ENCODE data around the gene SPINT4. TPM values are rescaled to one million over a fixed set of nuclear protein-coding genes. Genes with fewer than 3 reads are reported as not detected.
A peak's percentile ranks its signal among the peaks of the same experiment; 100 is the strongest.

The SPINT4 gene
- total RNA-seq, 2 experiments from 2014 or later = not detected

DNA sequence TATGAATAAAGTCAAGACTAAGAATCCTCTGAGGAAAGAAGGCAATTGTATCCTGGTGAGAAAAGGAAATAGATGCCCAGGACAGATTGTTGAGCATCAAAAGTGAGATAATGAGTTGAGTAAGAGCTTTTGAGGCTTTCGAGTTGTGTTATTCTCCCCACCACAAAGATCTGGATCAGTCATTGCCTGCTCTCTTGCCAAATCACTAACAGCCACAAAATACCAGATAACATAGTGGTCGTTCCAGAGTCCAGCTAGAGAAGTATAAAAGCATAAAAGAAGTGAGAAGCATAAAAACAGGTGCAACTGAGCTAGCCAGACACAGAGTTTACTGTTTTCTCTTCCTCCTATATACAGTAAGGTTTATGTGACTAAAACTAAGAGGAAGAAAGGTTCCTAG lies 4.9 kb downstream of the SPINT4 start:
- ATAC-seq (no peak), DNase-seq (peak; percentile 3)
- TF ChIP-seq, protein P1, sequence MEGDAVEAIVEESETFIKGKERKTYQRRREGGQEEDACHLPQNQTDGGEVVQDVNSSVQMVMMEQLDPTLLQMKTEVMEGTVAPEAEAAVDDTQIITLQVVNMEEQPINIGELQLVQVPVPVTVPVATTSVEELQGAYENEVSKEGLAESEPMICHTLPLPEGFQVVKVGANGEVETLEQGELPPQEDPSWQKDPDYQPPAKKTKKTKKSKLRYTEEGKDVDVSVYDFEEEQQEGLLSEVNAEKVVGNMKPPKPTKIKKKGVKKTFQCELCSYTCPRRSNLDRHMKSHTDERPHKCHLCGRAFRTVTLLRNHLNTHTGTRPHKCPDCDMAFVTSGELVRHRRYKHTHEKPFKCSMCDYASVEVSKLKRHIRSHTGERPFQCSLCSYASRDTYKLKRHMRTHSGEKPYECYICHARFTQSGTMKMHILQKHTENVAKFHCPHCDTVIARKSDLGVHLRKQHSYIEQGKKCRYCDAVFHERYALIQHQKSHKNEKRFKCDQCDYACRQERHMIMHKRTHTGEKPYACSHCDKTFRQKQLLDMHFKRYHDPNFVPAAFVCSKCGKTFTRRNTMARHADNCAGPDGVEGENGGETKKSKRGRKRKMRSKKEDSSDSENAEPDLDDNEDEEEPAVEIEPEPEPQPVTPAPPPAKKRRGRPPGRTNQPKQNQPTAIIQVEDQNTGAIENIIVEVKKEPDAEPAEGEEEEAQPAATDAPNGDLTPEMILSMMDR (IDR thresholded peaks at IDR 0.05) = no peak

GRCh38 chr20:45732199-45732598 lies 10.1 kb downstream of the SPINT4 start:
- H3K4me3 Mint-ChIP-seq = no peak overlapping the region
- peaks cover 5% of the 10 kb centered on the region for H3K36me3 Mint-ChIP-seq (ENCODE audit: low read depth)
- ATAC-seq = no peak
- H3K27ac Mint-ChIP-seq = no peak overlapping the region
- CTCF ChIA-PET = no interaction called here
- POLR2A ChIA-PET = no interaction called here
- H3K9me3 Mint-ChIP-seq = peaks cover 24% of the 10 kb centered on the region
- TF ChIP-seq, protein P1 (IDR thresholded peaks at IDR 0.05) = no peak
- intact Hi-C loops (cut with micrococcal nuclease) = no loop called here
- peaks cover 19% of the 10 kb centered on the region for H3K27me3 Mint-ChIP-seq
- no peaks in the 10 kb centered on the region for H3K4me1 Mint-ChIP-seq (ENCODE audit: low read depth)
- DNase-seq = no peak

More for the DNA sequence above, 4.9 kb downstream of the SPINT4 start:
- peaks cover 3% of the 10 kb centered on the region for H3K36me3 Mint-ChIP-seq (ENCODE audit: low read depth)
- H3K27me3 Mint-ChIP-seq = peaks cover 11% of the 10 kb centered on the region
- intact Hi-C loops (cut with micrococcal nuclease) = no loop called here
- ChIA-PET CTCF (interaction anchor here (2.5 kb wide), 1 partner anchor 43 kb away, joined by 8 read pairs; no protein-coding TSS in a partner anchor), POLR2A (no interaction called here)
- peaks cover 10% of the 10 kb centered on the region for H3K9me3 Mint-ChIP-seq
- no peak overlapping the region for H3K4me3 Mint-ChIP-seq
- H3K27ac Mint-ChIP-seq = no peak overlapping the region
- H3K4me1 Mint-ChIP-seq (ENCODE audit: low read depth) = peaks cover 2% of the 10 kb centered on the region

DNA sequence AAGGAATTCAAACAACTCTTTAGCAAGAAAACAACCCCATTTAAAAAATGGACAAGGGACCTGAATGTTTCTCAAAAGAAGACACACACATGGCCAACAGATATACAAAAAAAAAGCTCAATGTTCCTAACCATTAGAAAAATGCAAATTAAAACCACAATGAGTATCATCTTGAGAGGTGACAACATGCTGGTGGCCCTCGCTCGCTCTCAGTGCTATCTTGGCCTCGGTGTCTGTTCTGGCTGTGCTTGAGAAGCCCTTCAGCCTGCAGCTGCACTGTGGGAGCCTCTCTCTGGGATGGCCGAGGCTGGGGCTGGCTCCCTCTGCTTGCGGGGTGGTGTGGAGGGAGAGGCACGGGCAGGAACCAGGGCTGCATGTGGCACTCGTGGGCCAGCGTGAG lies 13.4 kb downstream of the SPINT4 start:
- H3K27ac Mint-ChIP-seq = no peak overlapping the region
- H3K9me3 Mint-ChIP-seq = peaks cover 24% of the 10 kb centered on the region
- H3K4me1 Mint-ChIP-seq (ENCODE audit: low read depth) = no peaks in the 10 kb centered on the region
- DNase-seq = no peak
- intact Hi-C loops (cut with micrococcal nuclease) = no loop called here
- no peak overlapping the region for H3K4me3 Mint-ChIP-seq
- CTCF ChIA-PET = no interaction called here
- TF ChIP-seq, protein P1 (IDR thresholded peaks at IDR 0.05) = no peak
- H3K36me3 Mint-ChIP-seq (ENCODE audit: low read depth) = peaks cover 5% of the 10 kb centered on the region
- H3K27me3 Mint-ChIP-seq = peaks cover 26% of the 10 kb centered on the region
- POLR2A ChIA-PET = interaction anchor here (0.6 kb wide), 1 partner anchor 226 kb away, joined by 4 read pairs; no protein-coding TSS in a partner anchor
- ATAC-seq = no peak

DNA sequence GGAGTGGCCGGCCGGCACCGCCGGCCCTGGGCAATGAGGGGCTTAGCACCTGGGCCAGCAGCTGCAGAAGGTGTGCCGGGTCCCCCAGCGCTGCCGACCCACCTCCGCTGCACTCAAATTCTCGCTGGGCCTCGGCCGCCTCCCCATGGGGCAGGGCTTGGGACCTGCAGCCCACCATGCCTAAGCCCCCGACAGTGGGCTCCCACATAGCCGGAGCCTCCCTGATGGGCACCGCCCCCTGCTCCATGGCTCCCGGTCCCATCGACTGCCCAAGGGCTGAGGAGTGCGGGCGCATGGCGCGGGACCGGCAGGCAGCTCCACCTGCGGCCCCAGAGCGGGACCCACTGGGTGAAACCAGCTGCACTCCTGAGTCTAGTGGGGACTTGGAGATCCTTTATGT lies 13.8 kb downstream of the SPINT4 start:
- Mint-ChIP-seq H3K27ac (no peak overlapping the region), H3K4me1 (ENCODE audit: low read depth) (no peaks in the 10 kb centered on the region), H3K27me3 (peaks cover 23% of the 10 kb centered on the region), H3K4me3 (no peak overlapping the region), H3K9me3 (peaks cover 22% of the 10 kb centered on the region), H3K36me3 (ENCODE audit: low read depth) (peaks cover 5% of the 10 kb centered on the region)
- intact Hi-C loops (cut with micrococcal nuclease) = no loop called here
- POLR2A ChIA-PET = interaction anchor here (0.6 kb wide), 1 partner anchor 226 kb away, joined by 4 read pairs; no protein-coding TSS in a partner anchor
- CTCF ChIA-PET = no interaction called here
- TF ChIP-seq, protein P1 (IDR thresholded peaks at IDR 0.05) = no peak
- no peak for DNase-seq
- no peak for ATAC-seq

DNA sequence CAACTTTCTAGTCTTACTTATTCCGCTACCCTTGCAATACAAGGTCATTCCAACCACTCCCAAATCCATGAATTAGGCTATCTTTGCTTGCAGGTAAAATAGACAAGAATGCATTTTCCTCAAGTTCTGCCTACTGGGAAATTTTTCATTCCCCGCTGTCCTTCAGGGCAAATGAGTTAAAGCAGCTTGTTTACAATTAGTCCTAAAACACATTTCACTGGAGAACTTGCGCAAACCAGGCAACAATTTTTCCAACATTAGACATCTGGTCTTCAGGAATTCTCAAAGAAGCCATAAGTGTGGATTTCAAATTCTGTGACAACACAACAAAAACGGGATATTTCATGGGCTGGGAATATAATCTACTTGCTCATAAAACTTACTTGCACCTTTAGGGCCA lies 20.4 kb downstream of the SPINT4 start:
- ATAC-seq = no peak
- no peak overlapping the region for H3K27ac Mint-ChIP-seq
- H3K36me3 Mint-ChIP-seq (ENCODE audit: low read depth) = no peaks in the 10 kb centered on the region
- H3K4me3 Mint-ChIP-seq = no peak overlapping the region
- TF ChIP-seq, protein P1 (IDR thresholded peaks at IDR 0.05) = no peak
- intact Hi-C loops (cut with micrococcal nuclease) = no loop called here
- POLR2A ChIA-PET = no interaction called here
- no peaks in the 10 kb centered on the region for H3K4me1 Mint-ChIP-seq (ENCODE audit: low read depth)
- H3K9me3 Mint-ChIP-seq = no peaks in the 10 kb centered on the region
- CTCF ChIA-PET = interaction anchor here (0.9 kb wide), 1 partner anchor 29 kb away, joined by 5 read pairs; no protein-coding TSS in a partner anchor
- peaks cover 21% of the 10 kb centered on the region for H3K27me3 Mint-ChIP-seq
- DNase-seq = no peak

Data from activated CD8-positive, alpha-beta T cell treated with anti-CD3 and anti-CD28 coated beads for 36 hours (primary cell).